Fibroblast of lung (primary cell): ENCODE results near the gene EIF4EBP2. TPM values are rescaled to one million over a fixed set of nuclear protein-coding genes. Genes with fewer than 3 reads are reported as not detected.

Experiments used
- DNase-seq, 2 donors: peaks; one replicate each; pipeline versions ENCODE4 v3.0.0 to v3.0.0-alpha.2; 2010; ENCODE audit warnings: low read depth in 2 of 2
- H2AFZ ChIP-seq: 2 replicates; pipeline ENCODE4 v1.5.1; 2012; ENCODE audit warnings: low read length, control low read depth, inconsistent platforms
- H3K27ac ChIP-seq: 2 replicates; pipeline ENCODE4 v1.5.1; 2011; ENCODE audit warnings: low read length, control low read depth; ENCODE audit not compliant: insufficient read depth
- H3K27me3 ChIP-seq: 2 replicates; pipeline ENCODE4 v1.5.1; 2011; ENCODE audit warnings: mild to moderate bottlenecking, low read length; ENCODE audit not compliant: control insufficient read depth, insufficient read depth
- H3K36me3 ChIP-seq: 2 replicates; pipeline ENCODE4 v1.5.1; 2011; ENCODE audit warnings: low read length; ENCODE audit not compliant: control insufficient read depth, insufficient read depth
- H3K4me1 ChIP-seq: 2 replicates; pipeline ENCODE4 v1.5.1; 2011; ENCODE audit warnings: low read length; ENCODE audit not compliant: control insufficient read depth, insufficient read depth; ENCODE audit errors: extremely low read depth
- H3K4me2 ChIP-seq: 2 replicates; pipeline ENCODE4 v1.5.1; 2011; ENCODE audit warnings: low read length, control low read depth; ENCODE audit not compliant: insufficient read depth; ENCODE audit errors: extremely low read depth
- H3K4me3 ChIP-seq, 4 experiments: fragments of 200-600 bp in 1 of 4; sonication (generic) in 1 of 4; replicated peaks in 1 of 4; 2 replicates each; pipeline ENCODE4 v1.5.1; 2011 to 2016; ENCODE audit warnings: low read length in 4 of 4, low read depth in 3 of 4, mild to moderate bottlenecking in 3 of 4, control low read depth in 2 of 4, inconsistent platforms in 1 of 4, mixed read lengths in 1 of 4; ENCODE audit not compliant: insufficient read depth in 1 of 4; ENCODE audit errors: control extremely low read depth in 1 of 4
- H3K79me2 ChIP-seq: 2 replicates; pipeline ENCODE4 v1.5.1; 2012; ENCODE audit warnings: mild to moderate bottlenecking, low read length, inconsistent platforms; ENCODE audit not compliant: control insufficient read depth, insufficient read depth
- H3K9ac ChIP-seq: 2 replicates; pipeline ENCODE4 v1.5.1; 2011; ENCODE audit warnings: mild to moderate bottlenecking, low read length, control low read depth; ENCODE audit not compliant: insufficient read depth
- H3K9me3 ChIP-seq: 2 replicates; pipeline ENCODE4 v1.5.1; 2012; ENCODE audit warnings: low read depth, low read length; ENCODE audit not compliant: control insufficient read depth, insufficient read depth
- H4K20me1 ChIP-seq: 2 replicates; pipeline ENCODE4 v1.5.1; 2011; ENCODE audit warnings: low read length; ENCODE audit not compliant: control insufficient read depth, insufficient read depth; ENCODE audit errors: extremely low read depth
- CTCF ChIP-seq, 2 donors: IDR thresholded peaks in 1 of 2; conservative IDR thresholded peaks in 1 of 2; 1 replicate in 1 of 2; 2 replicates in 1 of 2; pipeline ENCODE4 v1.5.1; 2011 to 2012; ENCODE audit warnings: low read length in 2 of 2, control low read depth in 1 of 2, inconsistent platforms in 1 of 2, low read depth in 1 of 2, mild to moderate bottlenecking in 1 of 2
- EZH2 ChIP-seq: IDR thresholded peaks from 2 replicates; pipeline ENCODE4 v1.5.1; 2012; ENCODE audit warnings: low read length, control low read depth, mild to moderate bottlenecking; ENCODE audit errors: missing control alignments
- polyA plus RNA-seq, 2 donors: library from polyadenylated mRNA; depleted of rRNA in 1 of 2; stranded (reverse) in 1 of 2; unstranded in 1 of 2; fragments of >200 nt; gene quantifications; 2 replicates each; pipeline ENCODE4 v1.2.1, GENCODE V29; 2011 to 2012; ENCODE audit warnings: missing spikeins in 1 of 2
- total RNA-seq: library from RNA; depleted of rRNA; stranded (reverse); fragments of >200 nt; gene quantifications from 2 replicates; pipeline ENCODE4 v1.2.1, GENCODE V29; 2014

EIF4EBP2 gene
- total and polyA plus RNA-seq, 2 donors (not counting 1 experiment from before 2014, with no cell fraction given): 18.0 to 44.9 TPM

DNA sequence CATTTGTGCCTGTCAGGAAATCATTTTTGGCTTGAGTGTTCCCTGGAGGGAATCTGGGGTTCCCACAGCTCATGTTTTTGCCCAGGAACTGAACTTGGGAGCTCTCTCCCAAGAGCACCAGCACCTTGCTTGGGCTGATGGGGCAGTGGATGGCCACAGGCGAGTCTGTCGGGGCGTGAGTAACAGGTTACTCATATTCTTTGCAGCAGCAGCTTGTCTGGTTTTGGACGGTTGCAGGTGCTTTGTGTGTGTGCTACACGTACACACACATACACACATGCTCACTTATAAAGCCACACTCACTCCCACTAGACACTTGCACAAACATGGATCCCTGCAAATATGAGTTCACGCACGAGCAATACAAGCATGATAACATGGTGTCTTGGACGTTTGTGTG is 71.7 kb downstream of the EIF4EBP2 start:
- Histone ChIP-seq H3K4me1 (no peaks in the 10 kb centered on the region), H3K9me3 (no peaks in the 10 kb centered on the region), H3K79me2 (no peaks in the 10 kb centered on the region), H3K36me3 (no peaks in the 10 kb centered on the region), H3K27ac (no peak overlapping the region), H3K4me3 (no peak overlapping the region), H3K27me3 (peaks cover 37% of the 10 kb centered on the region), H3K4me2 (no peak overlapping the region), H4K20me1 (no peaks in the 10 kb centered on the region), H3K9ac (no peak overlapping the region), H2AFZ (no peak overlapping the region)
- no peak for TF ChIP-seq CTCF (conservative IDR thresholded peaks at IDR 0.05 in 1 of 2, IDR thresholded peaks at IDR 0.05 in 1 of 2; ENCODE audit: low read depth in 1 of 2, low read length in 2 of 2)
- TF ChIP-seq EZH2: no peak
- peak in 1 of 2 donors; percentile 69 for DNase-seq

GRCh38 chr10:70476249-70477035 is 72.5 kb downstream of the EIF4EBP2 start:
- H3K36me3 ChIP-seq: no peaks in the 10 kb centered on the region
- no peak overlapping the region for H2AFZ ChIP-seq
- no peak overlapping the region for H3K27ac ChIP-seq
- no peak for DNase-seq
- no peaks in the 10 kb centered on the region for H3K4me1 ChIP-seq
- H3K4me3 ChIP-seq: no peak overlapping the region
- no peak for TF ChIP-seq CTCF (conservative IDR thresholded peaks at IDR 0.05 in 1 of 2, IDR thresholded peaks at IDR 0.05 in 1 of 2; ENCODE audit: low read depth in 1 of 2, low read length in 2 of 2)
- peak; percentile 37 for TF ChIP-seq EZH2
- H4K20me1 ChIP-seq: no peaks in the 10 kb centered on the region
- no peak overlapping the region for H3K9ac ChIP-seq
- H3K4me2 ChIP-seq: no peak overlapping the region
- H3K27me3 ChIP-seq: peaks cover 37% of the 10 kb centered on the region
- no peaks in the 10 kb centered on the region for H3K79me2 ChIP-seq
- H3K9me3 ChIP-seq: no peaks in the 10 kb centered on the region

GRCh38 chr10:70477661-70478162 is 73.8 kb downstream of the EIF4EBP2 start:
- no peak overlapping the region for H3K9ac ChIP-seq
- H3K36me3 ChIP-seq: no peaks in the 10 kb centered on the region
- no peaks in the 10 kb centered on the region for H3K9me3 ChIP-seq
- no peaks in the 10 kb centered on the region for H4K20me1 ChIP-seq
- DNase-seq: peak in 1 of 2 donors; percentile 38
- H3K27ac ChIP-seq: no peak overlapping the region
- H3K4me1 ChIP-seq: no peaks in the 10 kb centered on the region
- peak overlapping the region in 1 of 4 experiments; percentile 52 for H3K4me3 ChIP-seq
- H3K27me3 ChIP-seq: peaks cover 37% of the 10 kb centered on the region
- no peak for TF ChIP-seq EZH2
- no peak for TF ChIP-seq CTCF (conservative IDR thresholded peaks at IDR 0.05 in 1 of 2, IDR thresholded peaks at IDR 0.05 in 1 of 2; ENCODE audit: low read depth in 1 of 2, low read length in 2 of 2)
- H2AFZ ChIP-seq: no peak overlapping the region
- H3K79me2 ChIP-seq: no peaks in the 10 kb centered on the region
- H3K4me2 ChIP-seq: peak overlapping the region; percentile 68

Other genes with a start within 250 kb of the EIF4EBP2 start
- gene SAR1A, start 233.6 kb upstream of the EIF4EBP2 start, total RNA-seq: 235 and 247 TPM in 2 replicates
- 132 and 138 TPM in 2 replicates for gene SAR1A, start 233.6 kb upstream of the EIF4EBP2 start, polyA plus RNA-seq
- 287 and 313 TPM in 2 replicates for gene PPA1, start 170.7 kb upstream of the EIF4EBP2 start, total RNA-seq
- 167 and 207 TPM in 2 replicates for gene PPA1, start 170.7 kb upstream of the EIF4EBP2 start, polyA plus RNA-seq
- under 0.01 TPM in 1 of 2 replicates, not detected in the other for gene NPFFR1, start 120.1 kb upstream of the EIF4EBP2 start, total RNA-seq
- gene NPFFR1, start 120.1 kb upstream of the EIF4EBP2 start, polyA plus RNA-seq: not detected in 2 replicates
- gene LRRC20, start 21.5 kb upstream of the EIF4EBP2 start, total RNA-seq: 6.4 and 8.8 TPM in 2 replicates
- gene LRRC20, start 21.5 kb upstream of the EIF4EBP2 start, polyA plus RNA-seq: 8.4 and 13.2 TPM in 2 replicates
- not detected in 2 replicates for gene NODAL, start 37.5 kb downstream of the EIF4EBP2 start, total RNA-seq
- not detected in 2 replicates for gene NODAL, start 37.5 kb downstream of the EIF4EBP2 start, polyA plus RNA-seq
- gene PALD1, start 74.6 kb downstream of the EIF4EBP2 start, total RNA-seq: 0.26 and 0.33 TPM in 2 replicates
- gene PALD1, start 74.6 kb downstream of the EIF4EBP2 start, polyA plus RNA-seq: 0.09 and 0.41 TPM in 2 replicates
- gene PRF1, start 198.6 kb downstream of the EIF4EBP2 start, total RNA-seq: not detected in 2 replicates
- not detected in 2 replicates for gene PRF1, start 198.6 kb downstream of the EIF4EBP2 start, polyA plus RNA-seq